Endothelial cell (in vitro differentiated cells): Measurements from ENCODE around the gene FTCDNL1. TPM values are rescaled to one million over a fixed set of nuclear protein-coding genes. Genes with fewer than 3 reads are reported as not detected.

Source experiments
- DNase-seq: peaks from one replicate; pipeline ENCODE4 v3.0.0; 2021; ENCODE audit warnings: low spot score
- H3K27ac Mint-ChIP-seq: one replicate; pipeline ENCODE4 v1.8.0; 2021; ENCODE audit warnings: mixed read lengths, inconsistent platforms; ENCODE audit not compliant: unreplicated experiment
- H3K27me3 Mint-ChIP-seq: one replicate; pipeline ENCODE4 v1.8.0; 2021; ENCODE audit warnings: mild to moderate bottlenecking, moderate library complexity, mixed read lengths, inconsistent platforms; ENCODE audit not compliant: unreplicated experiment
- H3K36me3 Mint-ChIP-seq: one replicate; pipeline ENCODE4 v1.8.0; 2021; ENCODE audit warnings: mild to moderate bottlenecking, low read depth, mixed read lengths, inconsistent platforms; ENCODE audit not compliant: unreplicated experiment
- H3K4me1 Mint-ChIP-seq: one replicate; pipeline ENCODE4 v1.8.0; 2021; ENCODE audit warnings: mild to moderate bottlenecking, mixed read lengths, inconsistent platforms; ENCODE audit not compliant: unreplicated experiment
- H3K4me3 Mint-ChIP-seq: one replicate; pipeline ENCODE4 v1.8.0; 2021; ENCODE audit warnings: mild to moderate bottlenecking, mixed read lengths, inconsistent platforms; ENCODE audit not compliant: unreplicated experiment
- H3K9me3 Mint-ChIP-seq: one replicate; pipeline ENCODE4 v1.8.0; 2021; ENCODE audit warnings: mixed read lengths, inconsistent platforms; ENCODE audit not compliant: unreplicated experiment
- total RNA-seq: library from RNA; stranded (reverse); fragmentation: NEBNext Ultra II Directional; extraction: Animal tissue kit (Norgen Biotek cat#: 25700); gene quantifications from one replicate; pipeline ENCODE4 v1.2.1, GENCODE V29; 2021; ENCODE audit not compliant: unreplicated experiment
- TF ChIP-seq, protein P1 (sequence below): fragments of 200-600 bp; sonication (generic); IDR thresholded peaks from one replicate; pipeline ENCODE4 v1.5.0; 2021; ENCODE audit warnings: antibody characterized with exemption; ENCODE audit not compliant: unreplicated experiment

Gene FTCDNL1
- total RNA-seq, 1 donor from 2014 or later: 1.0 TPM

DNA sequence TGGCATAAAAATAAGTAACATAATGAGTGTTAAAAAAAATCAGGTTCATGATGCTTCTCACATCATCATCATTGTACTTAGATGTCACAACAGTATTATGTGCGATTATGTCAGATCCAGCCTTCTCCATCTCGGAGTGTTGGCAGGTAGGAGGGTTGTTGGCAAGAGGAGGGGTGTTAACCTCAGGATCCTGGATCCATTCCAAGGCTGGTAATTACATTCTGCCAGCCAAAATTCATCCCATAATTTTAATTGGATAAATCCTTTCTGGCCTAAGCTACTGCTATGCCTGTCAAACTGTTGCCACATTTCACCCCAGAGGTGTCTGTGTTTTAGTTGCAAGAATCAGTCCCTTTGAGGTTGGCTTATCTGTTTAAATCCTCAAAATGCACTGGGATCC lies 891 bp upstream of the FTCDNL1 start:
- H3K4me1 Mint-ChIP-seq: peaks cover 3% of the 10 kb centered on the region
- no peak overlapping the region for H3K27ac Mint-ChIP-seq
- H3K4me3 Mint-ChIP-seq: no peak overlapping the region
- TF ChIP-seq, protein P1, sequence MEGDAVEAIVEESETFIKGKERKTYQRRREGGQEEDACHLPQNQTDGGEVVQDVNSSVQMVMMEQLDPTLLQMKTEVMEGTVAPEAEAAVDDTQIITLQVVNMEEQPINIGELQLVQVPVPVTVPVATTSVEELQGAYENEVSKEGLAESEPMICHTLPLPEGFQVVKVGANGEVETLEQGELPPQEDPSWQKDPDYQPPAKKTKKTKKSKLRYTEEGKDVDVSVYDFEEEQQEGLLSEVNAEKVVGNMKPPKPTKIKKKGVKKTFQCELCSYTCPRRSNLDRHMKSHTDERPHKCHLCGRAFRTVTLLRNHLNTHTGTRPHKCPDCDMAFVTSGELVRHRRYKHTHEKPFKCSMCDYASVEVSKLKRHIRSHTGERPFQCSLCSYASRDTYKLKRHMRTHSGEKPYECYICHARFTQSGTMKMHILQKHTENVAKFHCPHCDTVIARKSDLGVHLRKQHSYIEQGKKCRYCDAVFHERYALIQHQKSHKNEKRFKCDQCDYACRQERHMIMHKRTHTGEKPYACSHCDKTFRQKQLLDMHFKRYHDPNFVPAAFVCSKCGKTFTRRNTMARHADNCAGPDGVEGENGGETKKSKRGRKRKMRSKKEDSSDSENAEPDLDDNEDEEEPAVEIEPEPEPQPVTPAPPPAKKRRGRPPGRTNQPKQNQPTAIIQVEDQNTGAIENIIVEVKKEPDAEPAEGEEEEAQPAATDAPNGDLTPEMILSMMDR: no peak
- DNase-seq: no peak
- H3K36me3 Mint-ChIP-seq: no peaks in the 10 kb centered on the region
- no peaks in the 10 kb centered on the region for H3K9me3 Mint-ChIP-seq
- H3K27me3 Mint-ChIP-seq: peaks cover 1% of the 10 kb centered on the region

DNA sequence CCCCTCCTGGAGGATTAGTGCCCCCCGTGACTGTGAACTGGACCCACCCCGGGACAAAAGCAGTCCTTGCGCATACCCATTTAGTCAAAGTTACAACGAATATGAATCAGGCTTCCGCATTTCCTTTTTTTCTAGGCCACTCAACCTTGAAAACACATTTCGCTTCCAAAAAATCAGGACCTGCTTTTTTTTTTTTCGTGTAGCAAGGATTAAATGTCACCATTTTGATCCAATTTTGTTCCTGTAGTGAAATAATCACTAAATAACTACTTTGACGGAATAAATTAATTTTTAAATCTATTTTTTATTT lies 464 bp upstream of the FTCDNL1 start:
- TF ChIP-seq, protein P1: no peak
- peaks cover 3% of the 10 kb centered on the region for H3K4me1 Mint-ChIP-seq
- H3K27me3 Mint-ChIP-seq: peaks cover 1% of the 10 kb centered on the region
- no peaks in the 10 kb centered on the region for H3K36me3 Mint-ChIP-seq
- H3K9me3 Mint-ChIP-seq: no peaks in the 10 kb centered on the region
- DNase-seq: no peak
- peak overlapping the region; percentile 97 for H3K4me3 Mint-ChIP-seq
- peak overlapping the region; percentile 68 for H3K27ac Mint-ChIP-seq

DNA sequence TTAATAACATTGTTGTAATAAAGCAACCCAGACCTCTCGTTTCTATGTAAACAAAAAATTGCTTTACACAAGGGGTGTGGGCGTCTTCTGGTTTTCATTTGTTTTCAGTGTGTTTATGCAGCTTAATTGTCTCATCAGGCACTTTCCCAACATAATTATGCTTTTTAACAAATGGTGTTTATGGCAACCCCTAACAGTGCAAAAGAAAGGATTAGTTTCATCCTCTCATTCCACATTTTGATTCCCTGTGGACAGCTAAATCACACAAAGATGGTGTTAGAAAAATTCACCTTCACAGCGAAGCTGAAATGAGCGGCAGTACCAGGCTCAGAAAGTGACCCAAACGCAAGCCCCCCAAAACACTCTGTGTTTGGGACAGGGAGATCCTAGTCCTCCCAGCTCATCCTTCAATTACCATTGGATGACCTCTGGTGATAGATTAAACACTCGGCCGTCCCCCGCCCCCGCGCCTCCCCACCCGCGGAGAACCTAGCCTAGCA lies 724 bp downstream of the FTCDNL1 start:
- H3K27me3 Mint-ChIP-seq: peaks cover 1% of the 10 kb centered on the region
- TF ChIP-seq, protein P1: no peak
- H3K36me3 Mint-ChIP-seq: no peaks in the 10 kb centered on the region
- no peak overlapping the region for H3K27ac Mint-ChIP-seq
- peak overlapping the region; percentile 85 for H3K4me3 Mint-ChIP-seq
- DNase-seq: no peak
- peaks cover 3% of the 10 kb centered on the region for H3K4me1 Mint-ChIP-seq
- H3K9me3 Mint-ChIP-seq: no peaks in the 10 kb centered on the region

DNA sequence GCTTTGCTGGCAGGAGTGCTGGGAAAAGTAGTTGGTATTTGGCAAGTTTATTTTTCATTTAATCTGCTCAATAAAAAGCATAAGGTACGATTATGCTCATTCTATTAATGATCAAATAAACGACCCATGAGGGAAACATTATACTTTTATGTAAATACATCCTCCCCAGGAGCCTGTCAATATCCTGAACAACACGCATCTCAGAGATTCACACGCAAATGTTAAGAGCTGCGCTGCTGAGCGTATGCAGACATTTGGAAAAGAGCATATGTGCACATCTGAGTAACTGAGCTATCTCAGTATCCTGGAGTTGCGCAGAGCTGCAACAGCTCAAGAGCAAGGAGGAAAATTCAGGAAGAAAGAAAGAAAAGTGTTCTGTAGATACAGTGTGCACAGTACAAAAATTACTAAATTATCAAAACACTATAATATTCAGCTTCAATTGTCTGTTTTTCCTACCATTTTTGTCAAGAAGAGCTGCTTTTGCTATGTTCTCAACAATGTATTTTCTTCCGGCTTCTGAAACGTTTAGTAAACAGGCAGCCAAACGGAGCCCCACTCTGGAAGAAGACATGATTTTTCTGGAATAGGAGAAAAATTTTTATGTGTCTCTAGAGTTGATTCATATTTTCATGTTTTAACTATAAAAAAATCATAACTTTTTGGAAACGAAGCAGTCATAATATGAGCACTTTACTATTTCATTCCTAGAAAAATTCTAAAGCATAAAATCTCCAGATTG lies 2.4 kb downstream of the FTCDNL1 start:
- Mint-ChIP-seq H3K36me3 (no peaks in the 10 kb centered on the region), H3K4me1 (peaks cover 3% of the 10 kb centered on the region), H3K9me3 (no peaks in the 10 kb centered on the region), H3K27ac (no peak overlapping the region), H3K4me3 (no peak overlapping the region), H3K27me3 (peaks cover 1% of the 10 kb centered on the region)
- TF ChIP-seq, protein P1: no peak
- DNase-seq: no peak

DNA sequence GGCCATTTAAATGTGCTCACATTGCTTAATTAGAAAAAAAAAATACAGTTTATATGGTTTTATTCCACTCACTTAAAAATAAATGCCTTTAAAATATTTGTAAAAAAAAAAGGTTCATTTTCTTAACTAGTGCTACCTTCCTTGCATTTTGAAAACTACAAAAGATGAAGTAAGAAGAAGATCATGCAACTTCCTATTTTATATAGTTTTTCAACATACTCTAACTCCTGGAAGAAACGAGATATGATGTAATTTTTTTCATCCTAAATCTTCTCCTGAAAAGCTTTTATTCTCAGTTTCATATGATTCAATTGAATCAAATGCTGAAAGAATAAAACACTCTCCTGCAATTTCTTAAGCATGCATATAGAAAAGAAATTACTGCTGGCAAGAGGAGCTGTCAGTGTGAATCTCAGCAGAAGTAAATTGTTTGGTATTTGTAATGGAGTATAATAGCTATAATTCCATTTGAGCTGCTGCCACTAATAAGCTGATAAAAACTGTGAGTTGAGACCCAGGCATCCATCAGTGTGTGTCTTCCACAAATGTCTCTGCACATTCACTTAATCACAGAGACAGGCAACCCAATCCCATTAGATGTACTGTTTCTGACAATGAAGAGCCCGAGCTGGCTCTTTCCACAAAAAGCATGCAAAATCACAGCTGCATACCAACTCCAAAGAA lies 3.7 kb downstream of the FTCDNL1 start:
- H3K36me3 Mint-ChIP-seq: no peaks in the 10 kb centered on the region
- TF ChIP-seq, protein P1: no peak
- no peak overlapping the region for H3K4me3 Mint-ChIP-seq
- H3K27ac Mint-ChIP-seq: no peak overlapping the region
- DNase-seq: no peak
- H3K9me3 Mint-ChIP-seq: no peaks in the 10 kb centered on the region
- H3K27me3 Mint-ChIP-seq: peaks cover 1% of the 10 kb centered on the region
- H3K4me1 Mint-ChIP-seq: peaks cover 3% of the 10 kb centered on the region
